Stimulated activated naive CD8-positive, alpha-beta T cell treated with anti-CD3 and anti-CD28 coated beads, Interleukin-15, Interleukin-2, amounts not matched to agents 100 ng/mL and 50 ng/mL, for 24 hours (primary cell): Measurements from ENCODE around the gene HAPLN2.
"Not testable (repeated sequence)": the region's sequence is repeated elsewhere in the genome, so short reads cannot be mapped to it uniquely, and the experiment has no call there.

Source experiments
- H3K27ac Mint-ChIP-seq: one replicate; pipeline ENCODE4 v1.8.0; 2021; ENCODE audit warnings: mild to moderate bottlenecking, mixed read lengths
- H3K27me3 Mint-ChIP-seq: one replicate; pipeline ENCODE4 v1.8.0; 2021; ENCODE audit warnings: mixed read lengths
- H3K36me3 Mint-ChIP-seq: one replicate; pipeline ENCODE4 v1.8.0; 2021; ENCODE audit warnings: low read depth, mixed read lengths
- H3K4me1 Mint-ChIP-seq: one replicate; pipeline ENCODE4 v1.8.0; 2021; ENCODE audit warnings: low read depth, mixed read lengths
- H3K4me3 Mint-ChIP-seq: one replicate; pipeline ENCODE4 v1.8.0; 2021; ENCODE audit warnings: mild to moderate bottlenecking, mixed read lengths
- H3K9me3 Mint-ChIP-seq: one replicate; pipeline ENCODE4 v1.8.0; 2021; ENCODE audit warnings: mixed read lengths

HAPLN2 gene

GRCh38 chr1:156599811-156600210 is 19.4 kb upstream of the HAPLN2 start:
- H3K9me3 Mint-ChIP-seq, result no peaks in the 10 kb centered on the region
- peak overlapping the region; percentile 93 for H3K4me3 Mint-ChIP-seq
- peak overlapping the region; percentile 98 for H3K27ac Mint-ChIP-seq
- peaks cover 55% of the 10 kb centered on the region for H3K4me1 Mint-ChIP-seq
- H3K27me3 Mint-ChIP-seq, result no peaks in the 10 kb centered on the region
- peaks cover 54% of the 10 kb centered on the region for H3K36me3 Mint-ChIP-seq

DNA sequence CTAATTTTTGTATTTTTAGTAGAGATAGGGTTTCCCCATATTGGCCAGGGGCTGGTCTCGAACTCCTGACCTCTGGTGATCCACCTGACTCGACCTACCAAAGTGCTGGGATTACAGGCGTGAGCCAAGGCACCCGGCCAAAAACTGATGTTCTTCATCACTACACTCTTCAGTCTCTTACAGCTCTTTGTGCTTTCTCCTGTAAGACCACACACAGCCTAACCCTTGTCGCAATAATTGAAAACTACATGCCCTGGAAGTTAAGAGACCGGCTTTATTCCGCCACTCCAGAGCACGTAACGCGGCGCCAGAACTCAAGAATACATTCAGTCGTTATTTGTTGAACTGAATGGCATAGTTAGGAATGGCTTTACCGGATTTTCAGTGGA is 18.5 kb upstream of the HAPLN2 start:
- Mint-ChIP-seq H3K27ac (peak overlapping the region; percentile 98), H3K4me1 (peaks cover 49% of the 10 kb centered on the region), H3K4me3 (peak overlapping the region; percentile 93), H3K36me3 (peaks cover 44% of the 10 kb centered on the region), H3K27me3 (no peaks in the 10 kb centered on the region), H3K9me3 (no peaks in the 10 kb centered on the region)

DNA sequence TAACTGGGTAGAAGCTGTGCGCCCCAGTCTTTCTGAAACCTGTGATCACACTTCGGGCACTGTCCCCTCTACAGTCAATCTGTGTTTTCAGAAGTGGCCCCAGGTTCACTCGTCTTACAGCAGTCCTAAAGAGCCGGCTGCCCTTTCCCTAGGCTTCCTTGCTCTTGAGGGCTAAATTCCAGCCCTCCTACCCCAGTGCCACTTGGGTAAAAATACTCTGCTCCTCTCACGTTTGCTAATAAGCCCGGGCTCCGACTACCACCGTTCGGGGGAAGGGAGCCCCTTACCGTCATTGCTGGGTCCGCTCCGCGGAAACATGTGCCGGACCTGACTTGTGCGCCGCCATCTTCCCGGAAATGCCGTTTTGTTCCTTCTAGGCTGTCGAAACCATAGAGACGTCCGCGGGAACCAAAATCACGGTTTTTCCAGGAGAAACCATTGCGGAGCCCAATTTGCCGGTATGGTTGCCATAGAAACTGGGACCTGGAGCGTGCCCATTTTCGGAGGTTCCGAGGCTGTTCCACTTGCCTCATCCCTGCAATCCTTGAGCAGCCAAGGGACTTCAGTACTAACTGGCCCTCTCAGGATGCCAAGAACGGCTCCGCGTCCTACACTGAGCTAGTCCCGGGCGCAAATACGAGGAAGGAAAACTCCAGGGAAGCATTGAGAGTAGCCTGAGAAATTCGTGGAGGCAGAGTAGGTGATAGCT is 17.9 kb upstream of the HAPLN2 start, which contains the start of gene GPATCH4:
TSS of gene GPATCH4 (minus strand) at position 358 of the 709 bp plus-strand sequence.
- peak within 1 kb of the TSS; percentile 98 for H3K27ac Mint-ChIP-seq
- no peaks in the 10 kb centered on the region for H3K9me3 Mint-ChIP-seq
- H3K4me3 Mint-ChIP-seq, result peak within 1 kb of the TSS; percentile 93
- H3K36me3 Mint-ChIP-seq, result peaks cover 39% of the 10 kb centered on the region
- no peaks in the 10 kb centered on the region for H3K27me3 Mint-ChIP-seq
- H3K4me1 Mint-ChIP-seq, result peaks cover 49% of the 10 kb centered on the region

DNA sequence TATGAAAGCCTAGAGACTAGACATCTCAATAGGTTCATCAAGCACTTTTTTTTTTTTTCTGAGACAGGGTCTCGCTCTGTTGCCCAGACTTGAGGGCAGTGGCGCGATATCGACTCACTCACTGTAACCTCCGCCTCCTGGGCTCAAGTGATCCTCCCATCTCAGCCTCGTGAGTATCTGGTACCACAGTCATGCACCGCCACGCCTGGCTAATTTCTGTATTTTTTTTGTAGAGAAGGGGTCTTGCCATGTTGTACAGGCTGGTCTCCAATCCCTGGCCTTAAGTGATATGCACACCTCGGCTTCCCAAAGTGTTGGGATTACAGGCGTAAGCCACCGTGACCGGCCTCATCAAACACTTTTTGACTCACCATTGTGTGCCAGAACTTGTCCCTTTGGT is 17.3 kb upstream of the HAPLN2 start:
- Mint-ChIP-seq H3K36me3 (peaks cover 33% of the 10 kb centered on the region), H3K27ac (peak overlapping the region; percentile 98), H3K4me1 (peaks cover 49% of the 10 kb centered on the region), H3K9me3 (no peaks in the 10 kb centered on the region), H3K27me3 (no peaks in the 10 kb centered on the region), H3K4me3 (peak overlapping the region; percentile 93)

GRCh38 chr1:156602557-156602993 is 16.6 kb upstream of the HAPLN2 start:
- Mint-ChIP-seq H3K27ac (peak overlapping the region; percentile 77), H3K36me3 (peaks cover 27% of the 10 kb centered on the region)

GRCh38 chr1:156607344-156607743 is 11.9 kb upstream of the HAPLN2 start:
- H3K36me3 Mint-ChIP-seq, H3K27ac Mint-ChIP-seq, H3K27me3 Mint-ChIP-seq, H3K9me3 Mint-ChIP-seq, H3K4me3 Mint-ChIP-seq: not testable (repeated sequence)
- H3K4me1 Mint-ChIP-seq, result peaks cover 19% of the 10 kb centered on the region

More at GRCh38 chr1:156602557-156602993, 16.6 kb upstream of the HAPLN2 start:
- Mint-ChIP-seq H3K27me3 (no peaks in the 10 kb centered on the region), H3K4me3 (peak overlapping the region; percentile 93), H3K4me1 (peaks cover 53% of the 10 kb centered on the region), H3K9me3 (no peaks in the 10 kb centered on the region)

- peaks cover 12% of the 10 kb centered on the region for H3K27me3 Mint-ChIP-seq
- no peak overlapping the region for H3K27ac Mint-ChIP-seq
- no peaks in the 10 kb centered on the region for H3K9me3 Mint-ChIP-seq
- H3K36me3 Mint-ChIP-seq, result no peaks in the 10 kb centered on the region
- H3K4me1 Mint-ChIP-seq, result peaks cover 12% of the 10 kb centered on the region
- H3K4me3 Mint-ChIP-seq, result no peak overlapping the region
Measured at GRCh38 chr1:156608036-156608674, 11.1 kb upstream of the HAPLN2 start.

GRCh38 chr1:156608981-156609380 is 10.2 kb upstream of the HAPLN2 start:
- no peak overlapping the region for H3K4me3 Mint-ChIP-seq
- no peak overlapping the region for H3K27ac Mint-ChIP-seq
- peaks cover 15% of the 10 kb centered on the region for H3K27me3 Mint-ChIP-seq
- peaks cover 12% of the 10 kb centered on the region for H3K4me1 Mint-ChIP-seq
- no peaks in the 10 kb centered on the region for H3K36me3 Mint-ChIP-seq
- no peaks in the 10 kb centered on the region for H3K9me3 Mint-ChIP-seq

DNA sequence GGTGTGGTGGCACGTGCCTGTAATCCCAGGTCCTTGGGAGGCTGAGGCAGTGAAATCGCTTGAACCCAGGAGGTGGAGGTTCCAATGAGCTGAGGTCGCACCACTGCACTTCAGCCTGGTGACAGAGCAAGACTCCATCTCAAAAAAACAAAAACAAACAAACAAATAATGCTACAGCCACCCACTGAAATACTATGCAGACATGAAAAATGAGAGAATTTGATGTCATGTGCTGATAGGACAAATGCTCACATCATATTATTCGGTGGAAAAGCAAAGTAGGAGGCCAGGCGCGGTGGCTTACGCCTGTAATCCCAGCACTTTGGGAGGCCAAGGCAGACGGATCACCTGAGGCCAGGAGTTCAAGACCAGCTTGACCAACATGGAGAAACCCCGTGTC is 9.1 kb upstream of the HAPLN2 start:
- Mint-ChIP-seq H3K27me3 (peaks cover 22% of the 10 kb centered on the region), H3K4me1 (peaks cover 12% of the 10 kb centered on the region)
- H3K36me3 Mint-ChIP-seq, H3K9me3 Mint-ChIP-seq, H3K27ac Mint-ChIP-seq, H3K4me3 Mint-ChIP-seq: not testable (repeated sequence)

- H3K27ac Mint-ChIP-seq, result no peak overlapping the region
- H3K36me3 Mint-ChIP-seq, result no peaks in the 10 kb centered on the region
- H3K27me3 Mint-ChIP-seq, result peaks cover 34% of the 10 kb centered on the region
- H3K9me3 Mint-ChIP-seq, result no peaks in the 10 kb centered on the region
- H3K4me1 Mint-ChIP-seq, result peaks cover 7% of the 10 kb centered on the region
- no peak overlapping the region for H3K4me3 Mint-ChIP-seq
Measured at GRCh38 chr1:156612666-156613065, 6.5 kb upstream of the HAPLN2 start.

DNA sequence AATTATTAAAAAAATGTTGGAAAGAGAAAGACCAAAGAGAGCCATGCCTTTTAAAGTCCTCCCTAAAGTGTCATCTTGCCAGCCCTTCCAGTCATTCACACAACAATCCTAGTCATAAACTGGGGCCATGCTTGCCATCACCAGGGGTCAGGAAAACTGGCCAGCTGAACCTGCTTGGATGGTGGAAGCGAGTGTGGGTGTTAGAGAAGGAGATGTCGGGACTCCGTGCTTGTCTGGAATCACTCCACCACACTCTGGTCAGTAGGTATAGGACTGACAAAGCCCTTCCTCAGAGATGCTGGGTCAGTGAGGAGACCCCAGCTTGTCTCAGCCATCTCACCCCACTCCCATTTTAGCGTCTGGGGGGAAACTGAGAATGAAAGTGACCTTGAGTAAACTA is 3.3 kb upstream of the HAPLN2 start:
- Mint-ChIP-seq H3K9me3 (no peaks in the 10 kb centered on the region), H3K36me3 (no peaks in the 10 kb centered on the region), H3K4me3 (no peak overlapping the region), H3K27ac (no peak overlapping the region), H3K27me3 (peaks cover 61% of the 10 kb centered on the region), H3K4me1 (peaks cover 3% of the 10 kb centered on the region)

- H3K4me1 Mint-ChIP-seq, result peaks cover 3% of the 10 kb centered on the region
- H3K36me3 Mint-ChIP-seq, result no peaks in the 10 kb centered on the region
- no peak overlapping the region for H3K4me3 Mint-ChIP-seq
- no peak overlapping the region for H3K27ac Mint-ChIP-seq
- no peaks in the 10 kb centered on the region for H3K9me3 Mint-ChIP-seq
- peaks cover 64% of the 10 kb centered on the region for H3K27me3 Mint-ChIP-seq
Measured at GRCh38 chr1:156616463-156616862, 2.8 kb upstream of the HAPLN2 start.

DNA sequence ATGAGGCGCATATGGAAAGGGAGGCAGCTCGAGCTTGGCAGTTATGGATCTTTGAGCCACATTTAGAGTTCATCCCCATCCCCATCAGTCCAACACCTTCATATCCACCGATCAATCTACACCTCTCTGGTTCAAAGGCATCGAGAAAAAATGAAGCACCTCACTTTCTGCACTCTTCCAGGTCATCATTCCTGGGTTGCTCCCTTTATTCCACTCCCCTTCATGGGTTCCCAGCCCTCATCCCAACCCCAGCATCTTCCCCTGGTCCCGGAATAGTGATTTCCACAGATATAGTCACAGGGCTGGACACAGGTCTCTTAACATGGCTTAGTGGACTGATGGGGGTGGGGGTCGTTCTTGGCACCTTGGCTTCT is 354 bp downstream of the HAPLN2 start:
- H3K4me1 Mint-ChIP-seq, result peaks cover 6% of the 10 kb centered on the region
- peaks cover 69% of the 10 kb centered on the region for H3K27me3 Mint-ChIP-seq
- H3K9me3 Mint-ChIP-seq, result no peaks in the 10 kb centered on the region
- no peak overlapping the region for H3K27ac Mint-ChIP-seq
- H3K36me3 Mint-ChIP-seq, result no peaks in the 10 kb centered on the region
- H3K4me3 Mint-ChIP-seq, result no peak overlapping the region

GRCh38 chr1:156622581-156623297 is 3.5 kb downstream of the HAPLN2 start:
- Mint-ChIP-seq H3K9me3 (no peaks in the 10 kb centered on the region), H3K27ac (no peak overlapping the region), H3K4me1 (peaks cover 13% of the 10 kb centered on the region), H3K4me3 (no peak overlapping the region), H3K27me3 (peaks cover 67% of the 10 kb centered on the region), H3K36me3 (no peaks in the 10 kb centered on the region)
